Measurements from ENCODE around the gene DYSF.

The DYSF gene

GRCh38 chr2:71697106-71698004 is 244.0 kb downstream of the DYSF start:
- DNase-seq = no peak

GRCh38 chr2:71699428-71699827 is 246.1 kb downstream of the DYSF start:
- no peak for DNase-seq

- no peak for DNase-seq
These were observed 246.8 kb downstream of the DYSF start for GRCh38 chr2:71700041-71700657.

- DNase-seq = no peak
These were observed 247.5 kb downstream of the DYSF start for GRCh38 chr2:71700658-71701397.

- DNase-seq = no peak
These were observed 249.0 kb downstream of the DYSF start for GRCh38 chr2:71702071-71702970.

- no peak for DNase-seq
These were observed 249.9 kb downstream of the DYSF start for GRCh38 chr2:71702971-71703898.

GRCh38 chr2:71704131-71704561 is 250.8 kb downstream of the DYSF start:
- DNase-seq = no peak

GRCh38 chr2:71704688-71705087 is 251.3 kb downstream of the DYSF start:
- no peak for DNase-seq

GRCh38 chr2:71705171-71705960 is 252.0 kb downstream of the DYSF start:
- DNase-seq = no peak

GRCh38 chr2:71706121-71706520 is 252.8 kb downstream of the DYSF start:
- DNase-seq = no peak

GRCh38 chr2:71706836-71707235 is 253.5 kb downstream of the DYSF start:
- DNase-seq = no peak

- no peak for DNase-seq
These were observed 257.2 kb downstream of the DYSF start for GRCh38 chr2:71710367-71711132.

- DNase-seq = no peak
These were observed 257.9 kb downstream of the DYSF start for GRCh38 chr2:71711133-71711855.

- DNase-seq = no peak
These were observed 258.9 kb downstream of the DYSF start for GRCh38 chr2:71712158-71712818.

GRCh38 chr2:71713581-71714580 is 260.5 kb downstream of the DYSF start:
- DNase-seq = no peak

- no peak for DNase-seq
These were observed 261.4 kb downstream of the DYSF start for GRCh38 chr2:71714601-71715240.
